CD4-positive, alpha-beta T cell treated with Interleukin-12 subunit alpha and Interleukin-12 subunit beta, for 1 hour (primary cell): ENCODE data around the gene KCNQ5.

ENCODE experiments used
- DNase-seq: peaks from one replicate; pipeline ENCODE4 v3.0.0-alpha.2; 2020

The KCNQ5 gene

DNA sequence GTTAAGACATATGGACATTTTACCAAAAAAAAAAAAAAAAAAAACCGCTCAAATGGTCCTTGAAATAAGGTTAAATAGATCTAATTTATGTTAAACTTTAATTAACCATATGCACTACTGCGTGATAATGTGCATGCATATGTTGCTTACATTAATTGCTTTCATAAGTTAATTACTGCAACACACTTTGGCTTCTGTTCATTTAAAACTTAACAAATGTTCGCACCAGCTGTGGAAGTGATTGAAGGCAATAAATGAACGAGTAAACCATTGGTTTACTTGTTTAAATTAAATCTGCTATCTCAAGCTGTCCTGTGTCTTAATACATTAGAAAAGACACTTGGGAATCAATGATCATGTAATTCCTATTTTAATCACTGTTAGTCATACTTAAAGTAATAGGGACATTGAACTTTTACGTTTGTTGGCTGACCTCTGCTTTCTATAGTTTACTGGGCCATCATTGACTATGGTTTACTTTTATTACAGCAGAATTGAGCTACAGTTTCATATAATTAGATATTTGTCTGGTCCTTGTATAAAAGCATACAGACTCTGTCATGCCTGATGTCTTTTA is 308.8 kb downstream of the KCNQ5 start:
- DNase-seq: no peak

DNA sequence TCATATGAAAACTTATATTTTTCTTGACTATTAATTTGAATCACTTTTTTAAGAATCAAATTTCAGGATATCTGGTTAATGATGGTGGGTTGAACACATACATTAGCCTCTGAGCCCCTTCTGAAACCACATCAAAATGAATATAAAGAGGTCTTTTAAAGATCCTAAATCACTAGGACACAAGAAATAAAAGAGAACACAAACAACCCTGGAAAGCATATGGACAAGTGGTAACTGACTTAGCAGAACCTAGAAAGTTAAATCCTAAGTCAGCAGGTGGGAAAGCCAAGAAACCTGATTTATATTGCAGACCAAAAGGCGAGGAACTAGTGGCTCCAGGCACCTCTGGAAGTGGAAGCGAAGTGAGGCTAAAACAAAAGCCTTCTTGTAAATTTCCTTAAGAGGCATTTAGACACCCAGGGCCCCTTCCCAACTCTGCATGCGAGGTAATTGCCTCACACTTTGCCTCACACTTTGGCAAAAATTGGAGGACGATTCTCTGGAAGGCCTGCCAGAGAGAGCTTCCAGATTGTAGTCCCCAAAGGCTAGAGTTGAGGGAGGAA is 309.5 kb downstream of the KCNQ5 start:
- no peak for DNase-seq

DNA sequence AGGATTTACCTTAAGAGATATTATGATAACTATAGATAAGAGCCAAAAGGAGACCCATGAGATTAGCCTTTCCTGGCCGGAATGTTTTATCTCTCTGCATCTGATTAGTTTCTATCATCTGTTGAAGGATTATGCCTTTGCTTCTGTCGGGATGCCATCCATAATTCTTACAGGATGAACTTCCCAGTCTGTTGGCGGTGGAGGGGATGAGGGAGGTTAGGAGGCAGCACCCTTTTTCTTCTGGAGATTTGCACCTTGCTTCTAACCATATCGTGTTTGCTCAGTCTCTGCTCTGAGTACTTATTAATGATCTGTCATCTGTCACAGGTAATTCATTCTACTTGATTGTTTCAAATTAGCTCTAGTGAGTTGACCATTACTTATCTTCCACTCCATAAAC is 311.4 kb downstream of the KCNQ5 start:
- DNase-seq: no peak

DNA sequence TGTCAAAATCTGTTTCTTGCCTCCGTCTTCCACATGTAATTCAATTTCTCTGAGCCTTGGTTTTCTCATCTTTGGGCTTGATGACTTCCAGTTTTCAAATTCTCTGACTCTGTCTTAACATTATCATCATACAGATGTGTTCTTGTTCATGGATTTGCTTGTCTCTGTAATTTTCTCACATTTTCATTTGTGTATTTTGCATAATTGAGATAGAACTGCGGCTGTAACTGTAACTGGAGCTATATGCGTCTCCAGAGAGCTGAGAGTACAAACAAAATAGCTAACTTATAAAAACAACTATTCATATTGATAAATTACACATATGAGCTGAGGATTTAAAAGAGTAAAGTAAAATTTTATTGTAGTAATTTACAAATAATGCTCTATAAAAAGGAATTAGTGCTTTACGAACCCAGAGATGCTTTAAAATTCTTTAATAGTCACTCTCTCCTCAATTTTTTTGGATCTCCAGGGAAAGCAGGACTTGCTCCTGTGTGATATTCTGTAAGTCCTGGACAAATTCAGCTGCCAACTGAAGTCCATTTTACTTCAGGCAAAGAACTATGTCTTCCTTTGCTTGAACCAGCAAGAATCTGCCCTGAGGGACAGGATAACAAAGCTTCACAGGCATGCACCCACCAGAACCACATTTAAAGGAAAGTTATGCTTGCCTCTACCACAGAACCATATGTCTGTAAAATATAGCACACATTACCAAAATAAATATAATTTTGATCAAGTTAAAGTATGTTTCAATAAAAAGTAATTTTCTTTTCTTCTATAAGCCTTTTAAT is 315.1 kb downstream of the KCNQ5 start:
- no peak for DNase-seq

DNA sequence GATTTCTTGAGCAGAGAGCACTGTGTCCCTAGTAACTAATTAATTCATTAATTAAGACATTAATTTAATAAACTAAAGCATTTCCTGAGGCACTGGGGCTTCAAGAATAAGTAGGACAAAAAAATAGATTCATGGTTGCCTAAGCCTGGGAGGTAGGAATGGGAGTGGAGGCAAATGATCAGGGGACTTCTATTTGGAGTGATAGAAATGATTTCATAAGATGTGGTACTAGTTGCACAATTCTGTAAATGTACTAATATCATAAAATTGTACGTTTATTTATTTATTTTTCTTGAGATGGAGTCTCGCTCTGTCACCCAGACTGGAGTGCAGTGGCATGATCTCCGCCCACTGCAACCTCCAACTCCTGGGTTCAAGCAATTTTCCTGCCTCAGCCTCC is 316.2 kb downstream of the KCNQ5 start:
- no peak for DNase-seq

DNA sequence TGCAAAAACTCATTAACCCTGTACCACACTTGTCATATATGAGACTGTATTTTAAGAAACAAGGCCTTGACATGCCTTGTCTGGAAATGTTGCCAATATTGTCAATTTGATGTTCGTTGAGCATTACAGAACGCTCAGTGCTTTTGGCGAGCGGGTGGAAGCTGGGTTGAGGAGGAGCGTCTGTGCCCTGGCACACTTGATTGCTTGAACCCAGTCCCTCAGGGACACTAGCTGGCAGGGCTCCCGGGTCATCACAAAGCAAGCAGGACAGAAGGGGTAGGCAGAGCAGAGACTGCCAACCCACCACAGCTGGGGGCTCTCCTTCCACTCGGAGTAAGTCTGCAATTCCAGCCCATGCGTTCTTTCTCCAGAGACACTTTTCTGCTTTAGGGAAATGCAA is 317.1 kb downstream of the KCNQ5 start:
- DNase-seq: no peak

DNA sequence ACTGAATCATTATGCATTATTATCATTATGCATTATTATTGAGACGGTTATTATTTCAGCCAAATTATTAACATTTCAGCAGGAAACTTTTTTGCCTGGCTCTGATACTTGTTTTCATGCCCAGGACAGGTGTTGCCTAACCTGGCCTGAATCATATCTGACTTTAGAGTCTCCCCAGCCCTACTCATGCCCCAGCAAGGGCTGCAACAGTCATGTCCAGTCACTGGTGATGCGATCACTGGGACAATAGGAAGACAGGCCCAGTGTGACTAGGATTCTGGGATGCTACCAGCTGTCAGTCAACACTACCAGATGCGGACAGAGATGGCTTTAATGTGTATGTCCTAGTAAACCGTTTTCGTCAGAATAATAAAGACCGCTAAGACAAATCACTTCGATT is 318.4 kb downstream of the KCNQ5 start:
- DNase-seq: no peak

DNA sequence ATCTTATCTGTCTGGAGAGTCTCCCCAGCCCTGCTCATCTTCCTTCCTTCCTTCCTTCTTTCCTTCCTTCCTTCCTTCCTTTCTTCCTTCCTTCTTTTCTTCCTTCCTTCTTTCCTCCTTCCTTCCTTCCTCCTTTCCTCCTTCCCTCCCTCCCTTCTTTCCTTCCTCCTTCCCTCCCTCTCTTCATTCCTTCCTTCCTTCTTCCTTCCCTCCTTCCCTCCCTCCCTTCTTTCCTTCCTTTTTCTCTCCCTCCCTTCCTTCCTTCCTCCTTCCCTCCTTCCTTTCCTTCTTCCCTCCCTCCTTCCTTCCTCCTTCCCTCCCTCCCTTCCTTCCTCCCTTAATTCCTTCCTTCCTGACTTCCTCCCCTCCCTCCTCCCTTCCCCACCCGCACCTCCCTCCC is 319.4 kb downstream of the KCNQ5 start:
- DNase-seq: no peak

DNA sequence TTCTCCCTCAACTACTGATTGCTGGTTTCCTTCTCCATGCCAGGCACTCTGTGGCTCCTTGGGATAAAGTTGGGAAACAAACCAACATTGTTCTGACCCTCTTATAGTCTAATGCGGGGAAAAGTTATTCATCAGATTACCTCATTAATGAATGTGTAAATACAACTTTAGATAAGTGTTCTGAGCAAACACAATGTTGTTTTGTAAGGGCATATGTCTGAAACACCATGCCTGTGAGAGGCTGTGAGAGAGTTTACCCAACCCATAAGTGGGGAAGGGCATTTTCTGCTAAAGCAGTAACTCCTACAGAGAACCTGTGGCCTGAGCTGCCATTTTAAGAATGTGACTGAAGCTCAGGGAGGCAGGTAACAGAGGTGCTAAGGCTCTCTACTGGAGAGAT is 319.9 kb downstream of the KCNQ5 start:
- no peak for DNase-seq

DNA sequence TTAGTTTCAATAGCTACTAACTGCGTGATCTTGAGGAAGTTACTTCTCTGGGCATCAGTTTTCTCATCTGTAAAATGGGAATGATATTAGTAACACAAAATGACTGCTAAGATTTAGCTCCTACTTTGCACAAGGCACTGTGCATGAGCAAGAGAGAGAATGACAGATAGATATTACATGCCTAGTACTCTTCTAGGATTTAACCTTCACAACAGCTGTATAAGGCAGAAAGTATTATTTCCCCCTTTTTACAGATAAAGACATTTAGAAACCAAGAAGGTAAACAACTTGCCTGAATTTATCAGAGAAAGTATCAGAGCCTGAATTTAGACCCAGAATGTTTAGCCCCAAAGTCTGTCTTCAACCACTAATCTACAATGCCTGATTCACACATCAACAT is 321.8 kb downstream of the KCNQ5 start:
- no peak for DNase-seq

DNA sequence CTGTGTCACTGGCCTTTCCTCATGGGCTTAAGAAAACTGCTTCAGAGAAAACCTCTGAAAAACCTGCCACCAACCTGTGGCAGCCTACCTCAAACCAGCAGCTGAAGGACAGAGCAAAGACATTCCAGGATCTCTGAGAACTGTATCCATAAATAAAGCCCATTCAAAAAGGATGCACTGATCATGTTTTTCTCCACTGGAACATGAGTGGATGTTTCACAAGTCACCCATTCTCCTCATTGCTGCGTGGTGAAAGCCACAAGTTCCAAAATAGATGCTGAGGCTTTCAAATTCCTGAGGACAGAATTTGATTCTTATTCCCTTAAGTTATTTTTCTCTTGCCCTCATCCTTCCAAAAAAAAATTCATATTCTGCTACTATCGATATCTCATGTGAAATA is 322.8 kb downstream of the KCNQ5 start:
- no peak for DNase-seq

DNA sequence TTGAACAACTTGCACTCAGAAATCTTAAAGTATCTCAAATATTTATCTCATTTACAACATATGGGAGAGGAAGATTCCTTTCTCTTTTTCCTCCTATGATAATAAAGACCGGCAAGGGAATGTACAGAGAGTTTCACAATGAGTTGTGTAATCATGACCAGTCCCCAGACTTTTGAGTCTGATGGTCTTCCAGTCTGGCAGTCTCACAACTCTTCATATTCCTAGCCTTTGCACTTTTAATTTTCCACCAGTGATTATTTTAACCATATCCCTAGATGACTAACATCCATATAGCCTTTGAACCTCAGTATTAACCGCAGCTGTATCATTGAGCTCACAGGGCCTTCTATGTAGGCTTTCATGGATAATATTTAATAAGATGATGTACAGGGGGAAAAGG is 324.9 kb downstream of the KCNQ5 start:
- no peak for DNase-seq

DNA sequence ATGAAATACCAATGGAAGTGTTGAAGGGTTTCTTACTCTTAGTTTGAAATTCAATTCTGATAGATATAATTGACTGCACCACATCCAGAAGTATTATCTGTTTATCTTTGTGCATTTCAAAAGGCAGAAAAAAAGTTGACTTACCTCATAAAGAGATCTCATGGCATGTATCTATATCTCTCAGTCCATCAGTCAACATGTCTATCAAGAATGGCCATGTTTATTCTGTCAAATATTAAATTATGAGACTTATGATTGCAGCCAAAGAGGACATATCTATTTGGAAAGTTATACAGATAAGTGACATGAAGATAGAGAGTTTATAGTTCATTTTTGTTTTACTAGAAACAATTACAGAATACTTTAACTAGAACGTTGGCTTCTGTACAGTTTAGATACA is 325.7 kb downstream of the KCNQ5 start:
- DNase-seq: no peak

DNA sequence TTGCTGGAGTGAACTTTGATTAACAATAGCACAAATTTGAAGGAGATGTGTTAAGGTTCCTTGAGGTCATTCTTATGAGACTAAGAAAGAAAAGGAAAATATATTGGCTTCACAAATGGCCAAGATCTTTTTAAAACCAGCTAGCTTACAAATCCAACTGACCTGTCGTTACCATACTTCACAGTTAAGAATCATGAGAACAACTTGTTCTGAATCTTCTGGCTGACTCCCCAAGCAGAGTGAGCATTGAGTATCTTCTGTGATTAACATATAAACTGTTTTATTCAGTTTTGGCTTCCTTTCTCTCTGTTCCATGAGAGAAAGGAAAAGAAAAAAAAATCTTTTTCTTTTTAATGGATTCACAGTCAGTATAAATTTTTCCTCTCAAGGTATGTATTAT is 326.3 kb downstream of the KCNQ5 start:
- no peak for DNase-seq

DNA sequence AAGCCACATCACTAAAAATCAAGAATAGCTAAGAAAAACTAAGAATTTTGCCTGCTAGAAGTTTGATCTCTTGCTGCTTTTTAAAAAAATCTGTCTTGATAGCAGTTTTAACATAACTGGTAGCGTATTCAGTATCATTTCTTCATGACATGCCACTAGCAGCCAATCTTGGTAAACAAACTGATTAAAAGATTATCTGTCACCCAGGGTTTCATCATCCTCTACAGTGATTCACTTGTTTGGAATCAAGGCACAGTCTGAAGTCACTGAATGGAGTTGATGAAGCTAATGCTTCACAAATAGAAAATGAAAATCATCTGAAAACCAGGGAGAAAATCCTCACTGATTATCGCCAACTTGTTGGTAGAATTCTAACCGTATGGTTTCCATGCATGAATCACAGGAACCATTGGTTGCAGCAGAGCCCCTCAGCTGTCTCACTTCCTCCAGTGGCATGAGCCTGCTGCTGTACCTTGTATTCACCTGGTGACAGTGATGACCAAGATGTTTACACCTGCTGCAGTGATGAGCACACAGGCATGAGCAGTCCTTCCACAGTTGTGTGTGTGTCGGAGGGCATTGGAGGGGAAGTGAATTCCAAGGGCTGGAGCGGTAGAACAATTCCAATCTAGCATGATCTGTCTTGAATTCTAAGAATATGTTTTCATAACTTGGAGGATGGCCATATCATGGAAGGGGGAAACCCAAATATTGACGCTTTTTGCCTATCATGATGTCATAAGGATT is 328.4 kb downstream of the KCNQ5 start:
- DNase-seq: no peak

DNA sequence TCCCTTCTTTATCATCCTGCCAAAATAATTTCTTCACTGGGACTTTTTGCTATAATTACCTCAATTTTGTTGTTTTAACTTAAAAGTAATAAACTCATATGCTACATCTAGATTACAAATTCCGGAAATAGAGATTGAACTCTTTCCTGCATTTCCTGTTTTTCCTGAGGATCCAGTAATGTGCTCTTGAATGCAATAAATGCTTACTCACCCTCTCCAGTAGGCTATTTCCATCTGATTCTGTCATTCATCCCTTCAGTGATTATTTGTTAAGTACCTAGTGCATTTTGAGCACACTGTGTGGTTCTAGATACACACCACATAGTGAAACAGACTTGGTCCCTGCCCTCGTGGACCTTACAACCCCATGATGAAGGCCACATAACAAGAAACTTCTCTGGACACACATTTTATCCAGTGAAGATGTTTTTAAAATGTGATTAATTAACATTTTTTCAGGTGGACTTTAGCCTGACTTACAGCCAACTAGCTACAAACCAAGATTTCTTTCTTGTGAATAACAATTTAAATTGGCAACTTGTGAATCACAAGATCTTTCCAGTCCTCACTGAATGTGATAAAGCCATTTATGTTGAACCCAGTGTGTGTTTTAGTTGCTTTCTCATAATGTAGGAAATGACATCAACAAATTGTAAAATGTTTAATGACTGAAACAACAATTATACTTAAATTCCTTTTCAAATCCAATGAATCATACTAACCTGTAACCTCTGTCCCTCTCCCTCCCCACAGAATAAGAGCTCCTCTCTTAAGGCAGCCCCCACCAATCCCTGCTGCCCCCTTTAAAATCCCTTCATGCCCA is 331.2 kb downstream of the KCNQ5 start:
- DNase-seq: no peak

DNA sequence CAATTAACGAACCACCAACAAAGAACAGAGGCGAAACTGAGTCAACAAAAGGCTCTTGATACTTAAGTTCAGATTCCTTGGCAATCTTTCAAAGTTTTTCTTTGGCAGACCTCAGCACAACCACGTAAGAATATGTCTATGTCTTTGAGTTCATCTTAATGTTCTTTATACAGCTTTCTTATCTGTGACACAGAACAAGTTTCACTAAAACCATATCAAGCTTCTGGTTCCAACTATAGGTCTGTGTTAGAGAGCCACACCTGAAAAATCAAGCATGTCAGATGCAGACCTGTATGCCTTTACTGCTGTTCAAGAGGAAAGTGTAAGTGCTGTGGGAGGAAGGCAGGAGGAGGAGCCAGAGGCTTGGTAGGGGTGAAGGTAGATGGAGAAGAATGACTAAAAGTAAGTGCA is 332.1 kb downstream of the KCNQ5 start:
- no peak for DNase-seq

DNA sequence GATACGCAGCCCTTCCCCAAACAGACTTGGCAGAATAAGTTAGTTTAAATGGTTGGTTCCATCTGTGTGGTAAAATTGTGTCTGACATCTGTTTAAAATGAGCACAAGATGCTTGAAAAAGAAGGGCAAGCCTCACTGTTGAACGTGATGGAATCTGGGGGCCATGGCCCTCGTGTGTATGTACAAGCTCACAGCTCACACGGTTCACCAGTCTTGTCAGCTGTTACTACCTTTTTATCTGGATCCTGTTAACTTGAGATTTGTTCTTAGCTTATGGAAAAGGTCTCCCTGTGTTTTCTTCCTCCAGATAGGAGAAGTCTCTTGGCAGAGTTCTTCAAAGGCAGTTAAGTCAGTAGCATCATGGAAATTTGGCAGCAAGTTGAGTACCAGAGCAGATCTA is 332.9 kb downstream of the KCNQ5 start:
- DNase-seq: no peak

DNA sequence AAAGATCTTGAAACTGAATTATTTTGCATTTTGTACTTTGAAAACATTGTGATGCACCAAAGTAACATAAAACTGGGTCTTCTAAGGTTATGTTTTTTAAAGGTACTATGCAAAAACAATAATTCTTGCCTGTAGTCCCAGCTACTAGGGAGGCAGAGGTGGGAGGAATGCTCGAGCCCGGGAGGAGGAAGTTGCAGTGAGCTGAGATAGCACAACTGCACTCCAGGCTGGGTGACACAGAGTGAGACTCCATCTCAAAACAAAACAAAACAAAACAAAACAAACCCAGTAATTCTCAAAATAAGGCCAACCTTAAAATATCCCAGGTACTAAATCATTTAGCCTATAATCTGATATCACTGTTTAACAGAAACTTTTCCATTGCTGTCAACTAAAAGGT is 333.8 kb downstream of the KCNQ5 start:
- DNase-seq: no peak

DNA sequence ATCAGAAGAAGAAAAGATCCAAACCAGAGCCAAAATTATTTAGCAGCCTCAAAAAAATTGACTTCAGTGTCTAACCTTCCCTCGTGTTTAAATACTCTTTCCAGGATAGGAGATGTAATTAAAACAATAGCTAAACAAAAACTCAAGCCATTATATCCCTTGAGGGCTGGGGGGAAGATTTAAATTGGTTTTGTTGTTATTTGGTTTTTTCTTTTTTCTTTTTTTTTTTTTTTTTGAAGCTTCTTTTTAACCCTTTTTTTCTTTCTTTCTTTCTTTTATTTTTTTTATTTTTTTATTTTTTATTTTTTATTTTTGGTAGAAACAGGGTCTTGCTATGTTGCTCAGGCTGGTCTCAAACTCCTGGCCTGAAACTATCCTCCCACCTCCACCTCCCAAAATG is 334.4 kb downstream of the KCNQ5 start:
- no peak for DNase-seq

DNA sequence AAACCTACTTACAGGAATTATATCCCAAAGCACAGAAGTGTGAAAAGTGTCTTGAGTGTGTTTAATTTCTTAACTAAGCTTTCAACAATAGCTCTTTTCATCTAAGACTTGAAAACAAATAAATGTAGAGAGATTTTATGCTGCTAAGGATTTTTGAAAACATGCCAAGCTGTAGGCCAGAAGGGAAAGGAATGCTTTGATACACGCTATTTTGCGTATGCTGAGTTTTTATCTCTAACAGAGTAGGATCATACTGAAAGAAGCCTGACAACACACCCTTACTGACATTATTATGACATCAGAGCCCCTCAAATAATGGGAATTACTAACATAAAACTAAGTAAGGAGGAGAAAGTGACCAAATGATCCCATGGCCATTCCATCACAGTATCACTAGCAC is 338.0 kb downstream of the KCNQ5 start:
- no peak for DNase-seq

DNA sequence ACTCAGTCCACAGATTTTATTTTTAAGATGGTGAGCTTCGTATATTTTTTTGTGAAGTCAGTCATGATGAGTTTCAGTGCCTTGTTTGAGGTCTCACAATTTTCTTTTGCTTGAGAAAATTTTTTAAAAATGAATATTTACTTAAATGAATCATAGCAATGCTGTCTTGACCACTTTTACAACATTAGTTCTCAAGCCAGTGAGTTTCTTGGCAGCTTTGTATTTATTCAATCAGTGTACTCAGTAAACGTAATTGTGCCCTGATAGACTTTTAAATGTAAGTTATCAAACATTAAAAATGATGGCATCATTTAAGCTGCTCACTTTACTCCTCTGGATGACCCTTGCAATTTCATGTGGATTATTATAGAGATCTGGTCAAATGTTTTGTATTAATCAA is 342.1 kb downstream of the KCNQ5 start:
- DNase-seq: no peak

DNA sequence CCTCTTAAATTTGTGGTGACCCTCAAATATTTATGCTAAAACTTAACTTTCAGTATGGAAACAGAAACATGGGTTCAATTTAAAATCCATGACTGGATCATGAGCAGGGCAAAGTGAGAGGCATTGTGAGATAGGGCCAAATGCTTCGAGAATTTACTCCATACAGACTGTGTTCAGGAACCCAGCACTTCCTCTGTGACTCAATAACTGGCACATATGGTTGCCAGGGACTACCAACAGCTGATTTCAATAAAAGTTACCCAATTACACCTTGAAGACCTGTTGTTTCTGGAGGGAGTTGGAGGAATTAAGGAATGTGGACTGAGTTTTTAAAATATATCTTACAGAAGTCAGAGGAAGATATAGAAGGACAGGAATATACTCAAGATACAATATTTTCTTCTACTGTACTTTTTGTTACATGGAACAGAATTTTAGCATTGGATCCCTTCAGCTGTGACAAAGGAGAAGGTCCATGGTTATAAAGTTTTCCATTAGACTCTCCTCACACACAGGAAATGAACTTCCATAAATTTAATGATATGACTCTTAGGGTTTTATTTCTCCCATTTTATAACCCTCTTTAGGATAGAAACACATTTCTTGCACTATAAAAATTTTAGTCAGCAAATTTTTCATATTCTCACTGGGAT is 344.9 kb downstream of the KCNQ5 start:
- no peak for DNase-seq
